ENCODE data around the gene ANKIB1. TPM values are rescaled to one million over a fixed set of nuclear protein-coding genes. Genes with fewer than 3 reads are reported as not detected.

The ANKIB1 gene
- total and polyA plus RNA-seq, 7 donors, result 4.9 to 31.9 (median 23.3) TPM

DNA sequence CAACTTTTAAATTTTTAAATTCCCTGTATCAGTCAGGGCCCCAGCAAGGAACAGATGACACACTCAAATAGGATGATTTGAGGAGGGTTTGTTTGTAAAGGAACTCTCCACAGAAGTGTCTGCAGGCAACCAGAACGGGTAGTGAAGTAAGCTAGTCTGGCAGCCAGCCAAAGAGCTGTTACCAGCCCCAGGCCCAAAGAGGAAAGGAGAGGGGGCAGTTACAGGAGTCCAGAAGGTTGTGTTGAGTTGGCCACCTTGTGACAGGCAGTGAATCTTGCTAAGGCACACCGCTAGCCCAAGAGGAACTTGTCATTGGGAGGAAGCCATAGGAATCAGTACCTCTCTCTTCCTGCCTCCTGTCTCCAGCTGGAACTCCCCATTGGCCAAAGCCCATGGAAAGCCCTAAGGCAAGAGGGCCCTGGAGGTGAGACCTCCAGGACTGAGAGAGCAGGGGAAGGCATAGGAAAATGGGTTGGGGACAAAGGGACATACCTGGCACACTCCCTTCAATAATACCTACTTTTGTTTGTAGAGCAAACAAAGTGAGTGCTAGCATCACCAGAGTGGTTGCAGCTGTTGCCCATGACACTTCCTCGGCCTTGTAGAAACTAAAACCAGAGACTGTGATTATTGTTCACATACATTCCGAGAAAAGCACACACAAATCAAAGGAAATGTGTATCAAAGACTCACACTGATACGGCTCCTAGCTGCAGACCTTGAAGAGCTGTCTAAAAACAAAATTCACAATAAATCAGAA lies 176.1 kb downstream of the ANKIB1 start:
- no peak for TF ChIP-seq CTCF (IDR thresholded peaks at IDR 0.05)
- no peak for DNase-seq
- 59 to 66% (median 60%) methylated on average over 5 of the region's 5 CpGs for WGBS, 3 donors
- H3K27ac ChIP-seq, result no peak overlapping the region
- intact Hi-C loops (cut with DNase I), result loop anchor here in 1 of 2 donors (10.0 kb wide), 1 partner anchor 633 kb away; no protein-coding TSS in a partner anchor
- ATAC-seq, result no peak
- H3K4me3 ChIP-seq, result no peak overlapping the region
- no peaks in the 10 kb centered on the region for H3K36me3 ChIP-seq (ENCODE audit: insufficient read depth in 1 of 2, low read depth in 1 of 2)
- H3K9me3 ChIP-seq, result no peaks in the 10 kb centered on the region
- H3K4me1 ChIP-seq, result no peaks in the 10 kb centered on the region
- peaks cover 0 to 11% (median 0%) of the 10 kb centered on the region in 3 donors for H3K27me3 ChIP-seq (ENCODE audit: insufficient read depth in 3 of 3, low read length in 2 of 3)

GRCh38 chr7:92422926-92423325 lies 177.2 kb downstream of the ANKIB1 start:
- ATAC-seq (no peak), DNase-seq (no peak)
- TF ChIP-seq CTCF (IDR thresholded peaks at IDR 0.05), result no peak
- Histone ChIP-seq H3K4me1 (no peaks in the 10 kb centered on the region), H3K4me3 (no peak overlapping the region), H3K9me3 (no peaks in the 10 kb centered on the region), H3K27ac (no peak overlapping the region), H3K36me3 (ENCODE audit: insufficient read depth in 1 of 2, low read depth in 1 of 2) (no peaks in the 10 kb centered on the region), H3K27me3 (ENCODE audit: insufficient read depth in 3 of 3, low read length in 2 of 3) (peaks cover 0 to 11% (median 0%) of the 10 kb centered on the region in 3 donors)
- WGBS, 3 donors, result 89 to 97% (median 96%) methylated on average over 6 of the region's 6 CpGs
- intact Hi-C loops (cut with DNase I), result loop anchor here in 1 of 2 donors (10.0 kb wide), 1 partner anchor 632 kb away; no protein-coding TSS in a partner anchor

GRCh38 chr7:92423710-92424131 lies 177.9 kb downstream of the ANKIB1 start:
- H3K27ac ChIP-seq, result no peak overlapping the region
- WGBS, 3 donors, result 79 to 82% (median 81%) methylated on average over 5 of the region's 5 CpGs

DNA sequence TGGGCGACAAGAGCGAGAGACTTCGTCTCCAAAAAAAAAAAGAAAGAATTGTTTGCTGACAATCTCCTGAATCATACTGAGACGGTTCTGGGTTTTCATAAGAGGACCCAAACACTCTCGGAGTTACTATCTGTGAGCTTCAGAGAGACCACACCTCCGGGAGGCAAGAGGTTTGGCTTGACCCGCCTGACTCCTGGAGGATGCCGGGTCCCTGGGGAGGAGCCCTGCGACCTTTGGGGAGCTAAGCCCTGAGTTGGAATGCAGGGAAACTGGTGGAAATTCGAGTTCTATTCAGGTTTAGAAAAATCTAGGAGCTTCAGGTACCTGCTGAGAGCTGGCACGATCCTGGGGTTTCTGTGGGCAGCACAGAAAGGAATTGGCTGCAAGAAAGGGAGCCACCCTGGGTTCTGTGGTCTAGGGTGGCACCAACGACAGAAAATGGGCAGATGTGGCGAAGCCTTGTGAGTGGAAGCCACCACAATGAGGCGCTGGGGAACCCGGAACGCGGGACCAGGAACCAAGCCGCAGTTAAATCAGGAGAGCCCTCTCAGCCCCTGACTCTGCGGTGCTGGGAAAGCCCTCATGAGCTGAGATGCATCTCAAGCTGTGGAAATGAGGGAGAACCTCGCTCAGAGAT lies 179.7 kb downstream of the ANKIB1 start:
- Histone ChIP-seq H3K4me1 (no peaks in the 10 kb centered on the region), H3K27ac (no peak overlapping the region), H3K9me3 (no peaks in the 10 kb centered on the region), H3K27me3 (ENCODE audit: insufficient read depth in 3 of 3, low read length in 2 of 3) (peaks cover 0 to 11% (median 0%) of the 10 kb centered on the region in 3 donors), H3K36me3 (ENCODE audit: insufficient read depth in 1 of 2, low read depth in 1 of 2) (no peaks in the 10 kb centered on the region), H3K4me3 (no peak overlapping the region)
- intact Hi-C loops (cut with DNase I), result loop anchor here (2.0 to 10.0 kb wide), 2 partner anchors 21 to 629 kb away; partner anchors contain the start of gene GATAD1 (in 1 of the 2)
- TF ChIP-seq CTCF (IDR thresholded peaks at IDR 0.05), result no peak
- ATAC-seq, result no peak
- WGBS, 3 donors, result 47 to 54% (median 51%) methylated on average over 20 of the region's 20 CpGs
- DNase-seq, result no peak

More at GRCh38 chr7:92423710-92424131, 177.9 kb downstream of the ANKIB1 start:
- Histone ChIP-seq H3K4me3 (no peak overlapping the region), H3K27me3 (ENCODE audit: insufficient read depth in 3 of 3, low read length in 2 of 3) (peaks cover 0 to 11% (median 0%) of the 10 kb centered on the region in 3 donors), H3K9me3 (no peaks in the 10 kb centered on the region), H3K36me3 (ENCODE audit: insufficient read depth in 1 of 2, low read depth in 1 of 2) (no peaks in the 10 kb centered on the region), H3K4me1 (no peaks in the 10 kb centered on the region)
- TF ChIP-seq CTCF (IDR thresholded peaks at IDR 0.05), result no peak
- peak in 1 of 4 donors; percentile 9 for ATAC-seq
- no peak for DNase-seq
- intact Hi-C loops (cut with DNase I), result loop anchor here (2.0 to 10.0 kb wide), 2 partner anchors 23 to 631 kb away; partner anchors contain the start of gene GATAD1 (in 1 of the 2)
